H1 (cell line): ENCODE results near the gene GRID2. TPM values are rescaled to one million over a fixed set of nuclear protein-coding genes. Genes with fewer than 3 reads are reported as not detected.
A peak's percentile ranks its signal among the peaks of the same experiment; 100 is the strongest.

Experiments
- CTCF ChIA-PET: fragments of 300-600 bp; sonication (Branson Sonifier 250); formaldehyde crosslinking; loops from one replicate; lab custom pipeline; 2021; ENCODE audit not compliant: partially characterized antibody; lab: Charles Lee
- POLR2A ChIA-PET: fragments of 300-600 bp; sonication (Branson Sonifier 250); formaldehyde crosslinking; loops from one replicate; lab custom pipeline; 2021; ENCODE audit warnings: inconsistent platforms; ENCODE audit not compliant: partially characterized antibody; lab: Charles Lee
- DNase-seq, 2 experiments: peaks; one replicate each; pipeline versions ENCODE4 v3.0.0 to v3.0.0-alpha.2; 2010 to 2022; ENCODE audit warnings: low spot score in 2 of 2, low read depth in 1 of 2, mixed read lengths in 1 of 2
- FAIRE-seq: peaks from 2 replicates; lab custom pipeline; 2011; peaks lifted over from hg19 to GRCh38; lab: Jason Lieb, UNC
- H2AFZ ChIP-seq: 2 replicates; pipeline ENCODE4 v1.8.1; 2012; ENCODE audit warnings: low read length, inconsistent platforms
- H2AK5ac ChIP-seq: 2 replicates; pipeline ENCODE4 v1.6.1; 2013; ENCODE audit warnings: low read depth, low read length
- H2BK120ac ChIP-seq: replicated peaks from 2 replicates; pipeline ENCODE3; 2013; ENCODE audit warnings: low read depth, low read length, inconsistent platforms
- H2BK12ac ChIP-seq: 2 replicates; pipeline ENCODE4 v1.6.1; 2013; ENCODE audit warnings: low read depth, low read length
- H2BK15ac ChIP-seq: 2 replicates; pipeline ENCODE4 v1.6.1; 2013; ENCODE audit warnings: low read length
- H2BK20ac ChIP-seq: 2 replicates; pipeline ENCODE4 v1.6.1; 2013; ENCODE audit warnings: low read length
- H2BK5ac ChIP-seq: 2 replicates; pipeline ENCODE4 v1.6.1; 2013; ENCODE audit warnings: low read depth, low read length
- H3K14ac ChIP-seq: 2 replicates; pipeline ENCODE4 v1.6.1; 2013; ENCODE audit warnings: inconsistent platforms; ENCODE audit not compliant: insufficient read length
- H3K18ac ChIP-seq: 2 replicates; pipeline ENCODE4 v1.6.1; 2013; ENCODE audit warnings: low read length; ENCODE audit errors: extremely low read depth
- H3K23ac ChIP-seq: 2 replicates; pipeline ENCODE4 v1.6.1; 2013; ENCODE audit warnings: inconsistent platforms; ENCODE audit not compliant: insufficient read length
- H3K23me2 ChIP-seq: 2 replicates; pipeline ENCODE4 v1.6.1; 2013; ENCODE audit warnings: low read depth, low read length
- H3K27ac ChIP-seq: 2 replicates; pipeline ENCODE4 v1.6.1; 2011; ENCODE audit warnings: low read depth, low read length, inconsistent platforms
- H3K27me3 ChIP-seq, 4 experiments: replicated peaks in 1 of 4; 1 replicate in 1 of 4; 2 replicates in 3 of 4; pipeline versions ENCODE4 v1.6.1 to v1.8.1; 2011 to 2013; ENCODE audit warnings: low read length in 3 of 4, mild to moderate bottlenecking in 3 of 4, inconsistent platforms in 2 of 4, mixed read lengths in 2 of 4, moderate library complexity in 1 of 4; ENCODE audit not compliant: control insufficient read depth in 3 of 4, insufficient read depth in 3 of 4; ENCODE audit errors: extremely low read depth in 1 of 4
- H3K36me3 ChIP-seq, 4 experiments: 2 replicates each; pipeline versions ENCODE4 v1.6.1 to v1.8.1; 2011 to 2013; ENCODE audit warnings: mild to moderate bottlenecking in 4 of 4, low read length in 3 of 4, moderate library complexity in 2 of 4, control low read depth in 1 of 4, inconsistent platforms in 1 of 4; ENCODE audit not compliant: insufficient read depth in 4 of 4, control insufficient read depth in 2 of 4
- H3K4ac ChIP-seq: replicated peaks from 2 replicates; pipeline ENCODE3; 2013; ENCODE audit warnings: low read length, low read depth, mixed read lengths, inconsistent platforms; ENCODE audit not compliant: insufficient read length
- H3K4me1 ChIP-seq, 4 experiments: replicated peaks in 1 of 4; 1 replicate in 1 of 4; 2 replicates in 3 of 4; pipeline versions ENCODE4 v1.6.1 to v1.8.1; 2011 to 2013; ENCODE audit warnings: low read length in 3 of 4, inconsistent platforms in 2 of 4, mixed read lengths in 1 of 4; ENCODE audit not compliant: insufficient read depth in 4 of 4, control insufficient read depth in 3 of 4
- H3K4me2 ChIP-seq, 2 experiments: 2 replicates each; pipeline versions ENCODE4 v1.6.1 to v1.8.1; 2011 to 2013; ENCODE audit warnings: low read depth in 2 of 2, low read length in 2 of 2, control low read depth in 1 of 2, inconsistent platforms in 1 of 2, mild to moderate bottlenecking in 1 of 2; ENCODE audit not compliant: insufficient read depth in 1 of 2
- H3K4me3 ChIP-seq, 4 experiments: fragments of 200-600, 300-600 bp in 1 of 4; sonication (generic), shearing (Covaris generic), sonication (Bioruptor Twin) in 1 of 4; 2 replicates each; pipeline versions ENCODE4 v1.5.1 to v1.8.1; 2011 to 2016; ENCODE audit warnings: low read length in 4 of 4, low read depth in 3 of 4, control low read depth in 2 of 4, inconsistent platforms in 2 of 4, mild to moderate bottlenecking in 2 of 4, mixed read lengths in 1 of 4, moderate library complexity in 1 of 4; ENCODE audit not compliant: insufficient read depth in 2 of 4; ENCODE audit errors: extremely low read depth in 1 of 4
- H3K56ac ChIP-seq: replicated peaks from 2 replicates; pipeline ENCODE3; 2013; ENCODE audit warnings: low read depth, mild to moderate bottlenecking, mixed read lengths, low read length, inconsistent platforms; ENCODE audit not compliant: insufficient read length
- H3K79me1 ChIP-seq: 2 replicates; pipeline ENCODE4 v1.6.1; 2013; ENCODE audit warnings: low read depth, low read length, control low read depth
- H3K79me2 ChIP-seq, 2 experiments: 2 replicates each; pipeline versions ENCODE4 v1.6.1 to v1.8.1; 2012 to 2013; ENCODE audit warnings: low read length in 2 of 2, mild to moderate bottlenecking in 2 of 2, inconsistent platforms in 1 of 2; ENCODE audit not compliant: insufficient read depth in 2 of 2, control insufficient read depth in 1 of 2
- H3K9ac ChIP-seq, 4 experiments: replicated peaks in 1 of 4; 1 replicate in 1 of 4; 2 replicates in 3 of 4; pipeline versions ENCODE4 v1.6.1 to v1.8.1; 2011 to 2013; ENCODE audit warnings: low read depth in 3 of 4, low read length in 3 of 4, control low read depth in 2 of 4, mild to moderate bottlenecking in 2 of 4, moderate library complexity in 2 of 4, inconsistent platforms in 1 of 4; ENCODE audit errors: extremely low read depth in 1 of 4
- H3K9me3 ChIP-seq, 2 experiments: 2 replicates each; pipeline versions ENCODE4 v1.6.1 to v1.8.1; 2012 to 2013; ENCODE audit warnings: mild to moderate bottlenecking in 2 of 2, moderate library complexity in 2 of 2, control low read depth in 1 of 2, inconsistent platforms in 1 of 2, low read depth in 1 of 2, low read length in 1 of 2, mixed read lengths in 1 of 2; ENCODE audit not compliant: insufficient read depth in 2 of 2
- H4K20me1 ChIP-seq, 2 experiments: replicated peaks in 1 of 2; 2 replicates each; pipeline versions ENCODE3 to v1.8.1; 2011 to 2013; ENCODE audit warnings: inconsistent platforms in 2 of 2, low read length in 2 of 2, mild to moderate bottlenecking in 1 of 2; ENCODE audit not compliant: insufficient read depth in 2 of 2, control insufficient read depth in 1 of 2
- H4K5ac ChIP-seq: 2 replicates; pipeline ENCODE4 v1.6.1; 2013; ENCODE audit warnings: low read length, low read depth, mixed read lengths, inconsistent platforms; ENCODE audit not compliant: insufficient read length
- H4K8ac ChIP-seq: 2 replicates; pipeline ENCODE4 v1.8.0; 2013; ENCODE audit warnings: mild to moderate bottlenecking, moderate library complexity, low read length, inconsistent platforms; ENCODE audit not compliant: insufficient read depth; ENCODE audit errors: extremely low read depth
- H4K91ac ChIP-seq: replicated peaks from 2 replicates; pipeline ENCODE3; 2013; ENCODE audit warnings: low read length, mixed read lengths, inconsistent platforms; ENCODE audit not compliant: insufficient read length
- POLR2A ChIP-seq, 2 experiments: IDR thresholded peaks; 1 replicate in 1 of 2; 2 replicates in 1 of 2; pipeline ENCODE4 v1.6.1; 2011; ENCODE audit warnings: low read depth in 2 of 2, low read length in 2 of 2, mild to moderate bottlenecking in 2 of 2; ENCODE audit errors: control extremely low read depth in 1 of 2
- SP2 ChIP-seq: IDR thresholded peaks from 2 replicates; pipeline ENCODE4 v1.6.1; 2012; ENCODE audit warnings: mild to moderate bottlenecking, low read length, inconsistent platforms
- WGBS, 2 experiments: shearing (Covaris generic) in 1 of 2; methylation state at CpG; one replicate each; pipeline versions ENCODE4 v1.1.6 to v1.1.7; 2013 to 2015; ENCODE audit warnings: low lambda C conversion rate in 2 of 2, mixed read lengths in 2 of 2, inconsistent platforms in 1 of 2, low coverage in 1 of 2, missing lambda C conversion rate in 1 of 2; ENCODE audit not compliant: insufficient replicate concordance in 2 of 2, insufficient coverage in 1 of 2, insufficient read length in 1 of 2; ENCODE audit errors: extremely low coverage in 1 of 2, missing lambda C conversion rate in 1 of 2; 5-methylcytosine and 5-hydroxymethylcytosine counted together
- polyA plus RNA-seq, 7 experiments: library from polyadenylated mRNA; depleted of rRNA in 3 of 7; stranded (reverse) in 5 of 7; unstranded in 2 of 7; fragments of >200 nt in 5 of 7; fragments of 200-250 nt in 2 of 7; gene quantifications; 1 replicate in 5 of 7; 2 replicates in 1 of 7; 4 replicates in 1 of 7; pipeline versions ENCODE4 v1.2.1 to v1.2.3, GENCODE V29; 2011 to 2013; ENCODE audit warnings: missing spikeins in 2 of 7, mixed read lengths in 2 of 7
- total RNA-seq: library from RNA; stranded (reverse); fragmentation: NEBNext Ultra II Directional; extraction: Animal tissue kit (Norgen Biotek cat#: 25700); gene quantifications from 2 replicates; pipeline ENCODE4 v1.2.1, GENCODE V29; 2021

GRID2 gene
- total and polyA plus RNA-seq, 2 of the 8 experiments (the other 6 are each of a cell fraction or from before 2014, with no cell fraction given): 31.1 to 81.9 TPM

- ChIA-PET CTCF (interaction anchor here (0.8 to 1.3 kb wide), 2 partner anchors 10 to 21 kb away, joined by 3 read pairs; no protein-coding TSS in a partner anchor), POLR2A (interaction anchor here (0.6 to 3.5 kb wide), 6 partner anchors 9 to 229 kb away, joined by 3 to 22 read pairs (median 8); no protein-coding TSS in a partner anchor)
- Histone ChIP-seq H3K79me2 (peaks cover 6 to 99% of the 10 kb centered on the region in 2 experiments; a peak in 3 of 4 replicates), H3K23ac (no peak overlapping the region), H4K8ac (no peak overlapping the region), H4K20me1 (peaks cover 0 to 8% of the 10 kb centered on the region in 2 experiments), H4K91ac (no peak overlapping the region), H3K79me1 (peaks cover 3% of the 10 kb centered on the region; the same call in 1 of the 2 replicates), H2BK20ac (no peak overlapping the region), H3K9ac (no peak overlapping the region), H3K9me3 (no peaks in the 10 kb centered on the region), H3K18ac (no peak overlapping the region), H3K27me3 (no peaks in the 10 kb centered on the region), H2AK5ac (no peak overlapping the region), H3K4me1 (peaks cover 0 to 23% (median 7%) of the 10 kb centered on the region in 4 experiments; a peak in 4 of 7 replicates), H2AFZ (no peak overlapping the region), H2BK12ac (no peak overlapping the region), H2BK120ac (no peak overlapping the region), H3K56ac (no peak overlapping the region), H3K4me3 (peak overlapping the region in 1 of 4 experiments; percentile 44; a peak in 2 of 8 replicates), H2BK5ac (no peak overlapping the region), H3K23me2 (no peaks in the 10 kb centered on the region), H2BK15ac (no peak overlapping the region), H3K36me3 (no peaks in the 10 kb centered on the region; a peak in 1 of 8 replicates), H4K5ac (no peak overlapping the region), H3K14ac (no peak overlapping the region), H3K4ac (no peak overlapping the region), H3K4me2 (peak overlapping the region; percentile 59 to 62), H3K27ac (peak overlapping the region; percentile 18; the same call in 1 of the 2 replicates)
- 21% methylated on average over 3 of the region's 3 CpGs; no CpG with 5 or more reads in 1 of the 2 experiments for WGBS, 2 experiments
- peak; percentile 84 for FAIRE-seq
- no peak for DNase-seq
- TF ChIP-seq SP2: no peak
- peak in 1 of 2 experiments; percentile 37; a peak in 1 of 3 replicates for TF ChIP-seq POLR2A (IDR thresholded peaks at IDR 0.05; ENCODE audit: control extremely low read depth in 1 of 2, low read depth in 2 of 2, low read length in 2 of 2)
Observed at GRCh38 chr4:92519727-92520126, 216.0 kb downstream of the GRID2 start.
